GM21360 (cell line): ENCODE data around the gene NAA25.

ENCODE experiments used
- ATAC-seq: cut with Tn5 transposase; IDR thresholded peaks from one replicate; pipeline ENCODE4 v1.9.1; 2021; ENCODE audit warnings: mild to moderate bottlenecking, moderate library complexity; ENCODE audit not compliant: unreplicated experiment

Gene NAA25

GRCh38 chr12:112108202-112109079 is at the start of gene NAA25:
TSS of gene NAA25 (minus strand) at chr12:112108783. CDS start at chr12:112108773, 10 bp downstream.
- ATAC-seq, result peak; percentile 61

- no peak for ATAC-seq
Observed at GRCh38 chr12:112153893-112154219, 45.3 kb upstream of the NAA25 start.

GRCh38 chr12:112153181-112153892 is 44.8 kb upstream of the NAA25 start:
- no peak for ATAC-seq

GRCh38 chr12:112151766-112152541 is 43.4 kb upstream of the NAA25 start:
- no peak for ATAC-seq

- no peak for ATAC-seq
Observed at GRCh38 chr12:112149596-112149995, 41.0 kb upstream of the NAA25 start.

- ATAC-seq, result no peak
Observed at GRCh38 chr12:112148031-112148513, 39.5 kb upstream of the NAA25 start.

GRCh38 chr12:112146123-112146522 is 37.5 kb upstream of the NAA25 start:
- no peak for ATAC-seq

GRCh38 chr12:112140728-112141127 is 32.1 kb upstream of the NAA25 start:
- no peak for ATAC-seq

- no peak for ATAC-seq
Observed at GRCh38 chr12:112134731-112135130, 26.1 kb upstream of the NAA25 start.

- no peak for ATAC-seq
Observed at GRCh38 chr12:112133418-112133817, 24.8 kb upstream of the NAA25 start.

- ATAC-seq, result no peak
Observed at GRCh38 chr12:112131686-112132085, 23.1 kb upstream of the NAA25 start.

GRCh38 chr12:112130441-112130998 is 21.9 kb upstream of the NAA25 start:
- ATAC-seq, result no peak

- ATAC-seq, result no peak
Observed at GRCh38 chr12:112126911-112127310, 18.3 kb upstream of the NAA25 start.

GRCh38 chr12:112126000-112126438 is 17.4 kb upstream of the NAA25 start:
- no peak for ATAC-seq

- peak; percentile 92 for ATAC-seq
Observed at GRCh38 chr12:112125250-112125999, 16.8 kb upstream of the NAA25 start, which contains the start of gene TRAFD1. TSS of gene TRAFD1 (plus strand) at chr12:112125560. CDS start at chr12:112130523, 4,963 bp downstream.

- ATAC-seq, result no peak
Observed at GRCh38 chr12:112124918-112125249, 16.3 kb upstream of the NAA25 start.

- no peak for ATAC-seq
Observed at GRCh38 chr12:112122823-112123690, 14.5 kb upstream of the NAA25 start.

GRCh38 chr12:112121780-112122565 is 13.4 kb upstream of the NAA25 start:
- ATAC-seq, result no peak
